ENCODE data around the gene CD209.
"Not testable (repeated sequence)": the region's sequence is repeated elsewhere in the genome, so short reads cannot be mapped to it uniquely, and the experiment has no call there.

CD209 gene

DNA sequence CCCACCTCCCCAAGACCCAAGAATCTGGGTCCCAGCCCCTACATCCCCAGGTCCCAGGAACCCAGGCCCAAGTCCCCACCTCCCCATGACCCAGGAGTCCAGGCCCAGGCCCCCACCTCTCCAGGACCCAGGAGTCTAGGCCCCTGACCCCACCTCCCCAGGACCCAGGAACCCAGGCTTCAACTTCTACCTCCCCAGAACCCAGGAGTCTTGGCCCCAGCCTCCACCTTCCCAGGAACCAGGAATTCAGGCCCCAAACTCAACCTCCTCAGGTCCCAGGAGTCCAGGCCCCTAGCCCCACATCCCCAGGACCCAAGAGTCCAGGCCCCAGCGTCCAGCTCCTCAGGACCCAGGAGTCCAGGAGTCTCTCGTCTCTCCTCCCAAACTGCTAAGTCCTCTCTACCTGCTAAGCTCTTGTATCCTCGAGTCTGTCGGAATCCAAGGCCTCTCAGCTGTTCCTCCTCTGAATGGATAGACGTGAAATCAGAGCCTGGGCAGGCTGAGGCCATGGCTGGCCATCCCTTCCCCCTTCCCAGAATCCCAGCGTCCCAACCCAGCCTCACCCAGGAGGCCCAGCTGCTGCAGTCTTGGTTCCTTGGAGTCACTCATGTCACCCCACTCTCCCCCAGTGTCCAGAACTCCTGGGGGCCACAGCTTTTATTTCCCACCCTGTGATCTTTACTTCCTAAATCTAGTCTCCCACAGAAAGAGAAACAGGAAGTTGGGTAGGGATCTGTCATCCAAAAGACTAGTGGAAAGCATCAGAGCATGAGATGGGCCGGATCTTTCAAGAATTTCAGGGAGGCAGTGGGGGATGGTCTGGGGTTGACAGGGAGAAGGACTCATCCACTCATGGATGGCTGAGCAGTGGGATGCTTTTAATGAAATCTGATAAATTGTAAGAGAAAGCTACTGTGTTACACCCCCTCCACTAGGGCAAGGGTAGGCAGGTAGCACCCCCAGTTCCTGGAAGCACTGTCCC is at the start of gene CD209:
TSS of gene CD209 (minus strand) at position 632 of the 982 bp plus-strand sequence. CDS start at position 609, 23 bp downstream.
- DNase-seq = no peak

GRCh38 chr19:7795555-7796161 is 48.3 kb upstream of the CD209 start:
- DNase-seq = no peak

DNA sequence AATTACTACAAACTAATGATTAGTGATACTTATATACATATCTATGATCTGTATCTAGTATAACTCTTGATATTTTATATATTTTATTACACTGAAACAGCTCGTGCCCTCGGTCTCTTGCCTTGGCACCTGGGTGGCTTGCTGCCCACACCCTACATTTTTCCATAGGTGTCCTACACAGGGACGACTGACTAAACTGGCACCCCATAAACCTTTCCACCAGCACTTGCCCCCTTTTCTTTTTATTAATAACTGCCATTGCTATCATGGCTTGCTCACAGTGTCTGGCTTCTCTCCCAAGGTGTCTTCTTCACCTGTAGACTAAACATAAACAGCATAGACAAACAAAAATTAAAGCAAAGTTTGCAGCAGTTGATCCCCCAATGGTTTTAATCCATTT is 46.2 kb upstream of the CD209 start:
- no peak for DNase-seq

GRCh38 chr19:7792701-7793100 is 45.4 kb upstream of the CD209 start:
- not testable (repeated sequence) for DNase-seq

DNA sequence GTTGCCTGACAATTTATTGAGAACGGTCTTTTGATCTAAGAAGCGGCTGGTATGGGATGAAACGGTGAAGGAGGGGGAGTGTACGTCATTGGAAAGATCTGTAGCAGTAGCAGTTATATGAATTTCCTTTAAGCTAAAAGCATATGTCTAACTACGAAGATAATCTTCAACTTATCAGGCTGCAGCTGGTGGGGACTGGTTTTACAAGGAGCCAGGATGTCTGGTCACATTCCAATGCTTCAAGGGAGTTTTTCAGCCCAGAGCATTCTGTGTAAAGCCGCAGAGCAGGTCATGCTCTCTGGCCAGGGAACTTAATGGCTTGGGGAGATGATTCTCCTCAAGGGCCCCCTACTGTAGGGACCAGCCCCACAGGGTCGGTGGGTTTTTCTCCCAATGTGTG is 44.9 kb upstream of the CD209 start:
- no peak for DNase-seq

DNA sequence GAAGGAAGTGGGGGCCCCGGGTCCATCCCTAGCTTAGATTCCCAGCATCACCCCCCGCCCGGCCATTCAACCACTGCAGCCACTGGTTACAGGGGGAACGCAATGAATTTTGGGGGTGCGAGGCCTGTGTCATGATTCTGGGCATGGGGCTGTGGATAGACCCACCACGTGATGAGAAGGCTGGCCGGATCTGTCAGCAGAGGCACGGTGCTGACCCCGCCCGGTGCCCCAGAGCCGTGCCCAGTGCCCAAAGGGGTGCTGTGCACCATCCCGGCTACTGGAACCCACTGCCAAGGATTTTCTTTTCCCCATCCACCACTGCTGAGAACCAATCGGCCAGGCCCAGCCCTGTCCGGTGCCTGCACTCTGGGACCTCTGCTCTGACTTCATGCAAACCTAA is 43.1 kb upstream of the CD209 start:
- no peak for DNase-seq

DNA sequence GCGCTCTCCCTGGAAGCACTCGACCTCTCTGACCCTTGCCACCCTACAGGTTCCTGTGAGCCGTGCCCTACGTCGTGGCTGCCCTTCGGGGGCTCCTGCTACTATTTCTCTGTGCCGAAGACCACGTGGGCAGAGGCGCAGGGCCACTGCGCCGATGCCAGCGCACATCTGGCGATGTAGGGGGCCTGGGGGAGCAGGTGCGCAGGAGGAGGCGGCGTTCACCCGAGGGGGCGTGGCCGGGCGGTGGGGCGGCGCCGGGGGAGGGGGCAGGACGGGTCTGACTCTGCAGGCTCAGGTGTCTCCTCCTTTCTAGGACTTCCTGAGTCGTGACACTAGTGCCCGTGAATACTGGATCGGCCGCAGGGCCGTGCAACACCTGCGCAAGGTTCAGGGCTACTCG is 42.1 kb upstream of the CD209 start:
- DNase-seq = no peak

- DNase-seq = no peak
Observed at GRCh38 chr19:7788933-7789323, 41.6 kb upstream of the CD209 start.

GRCh38 chr19:7788178-7788932 is 41.0 kb upstream of the CD209 start:
- DNase-seq = no peak

DNA sequence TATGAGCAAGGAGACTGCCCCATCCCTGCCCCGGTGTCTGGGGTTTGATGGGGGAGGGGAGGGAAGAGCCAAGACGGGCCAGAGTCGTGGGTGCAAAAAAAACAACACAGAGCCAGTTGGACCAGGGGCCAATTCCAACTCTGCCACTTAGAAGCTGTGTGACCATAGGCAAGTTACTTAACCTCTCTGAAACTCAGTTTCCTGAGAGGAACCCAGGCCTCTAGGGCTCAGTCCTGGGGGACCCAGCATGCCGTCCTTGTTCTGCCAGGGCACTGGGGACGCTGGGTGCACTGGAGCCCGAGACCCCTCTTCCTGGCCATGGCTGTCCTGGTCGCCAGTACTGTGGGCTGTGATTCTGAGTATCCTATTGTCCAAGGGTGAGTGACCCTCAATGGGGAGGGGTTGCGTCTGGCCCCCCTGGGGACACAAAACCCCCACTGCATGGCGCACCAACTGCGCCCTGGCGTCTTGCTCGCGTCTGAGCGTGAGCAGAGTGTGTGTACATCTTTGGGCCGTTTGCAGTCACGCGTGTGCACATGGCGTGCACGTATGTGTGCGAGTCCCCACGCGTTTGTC is 40.4 kb upstream of the CD209 start:
- no peak for DNase-seq

- no peak for DNase-seq
Observed at GRCh38 chr19:7787141-7787540, 39.8 kb upstream of the CD209 start.

GRCh38 chr19:7784856-7785255 is 37.5 kb upstream of the CD209 start:
- no peak for DNase-seq

- DNase-seq = no peak
Observed at GRCh38 chr19:7783991-7784423, 36.7 kb upstream of the CD209 start.

- no peak for DNase-seq
Observed at GRCh38 chr19:7781157-7781556, 33.8 kb upstream of the CD209 start.

DNA sequence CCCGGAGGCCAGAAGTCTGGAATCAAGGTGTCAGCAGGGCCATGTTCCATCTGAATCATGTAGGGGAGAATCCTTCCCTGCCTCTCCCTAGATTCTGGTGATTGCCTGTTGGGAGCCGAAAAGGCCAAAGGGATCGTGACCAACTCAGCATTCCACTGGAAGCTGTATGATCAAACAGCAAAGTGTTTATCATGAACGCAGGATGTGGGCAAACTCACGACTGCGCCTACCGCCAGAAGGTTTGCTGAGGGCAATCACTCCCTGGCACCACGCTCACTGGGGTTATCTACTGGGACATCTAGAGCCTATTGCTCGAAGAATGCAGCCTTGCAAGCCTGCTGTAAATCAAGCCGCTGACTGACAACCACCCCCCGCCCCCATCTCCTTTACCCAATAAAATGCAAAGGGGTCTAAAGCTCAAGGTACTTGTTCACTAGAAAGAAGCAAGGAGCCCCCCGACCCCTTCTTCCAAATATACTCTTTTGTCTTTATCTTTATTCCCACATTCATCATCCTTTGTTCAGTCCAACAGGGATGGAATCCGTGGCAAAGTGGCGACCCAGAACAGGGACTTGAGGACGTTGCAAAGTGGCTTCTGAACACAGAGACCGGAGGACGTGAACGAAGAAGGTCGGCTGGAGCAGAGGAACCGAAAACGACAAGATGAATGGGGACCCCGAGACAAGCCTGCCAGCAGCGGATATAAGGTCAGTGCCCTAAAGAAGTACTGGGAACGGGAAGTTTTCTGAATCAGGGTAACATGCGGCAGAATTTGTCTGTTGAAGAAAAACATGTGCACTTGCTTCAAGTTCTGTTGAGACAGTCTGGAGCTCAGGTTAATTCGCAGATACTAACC is 32.5 kb upstream of the CD209 start:
- DNase-seq = no peak

DNA sequence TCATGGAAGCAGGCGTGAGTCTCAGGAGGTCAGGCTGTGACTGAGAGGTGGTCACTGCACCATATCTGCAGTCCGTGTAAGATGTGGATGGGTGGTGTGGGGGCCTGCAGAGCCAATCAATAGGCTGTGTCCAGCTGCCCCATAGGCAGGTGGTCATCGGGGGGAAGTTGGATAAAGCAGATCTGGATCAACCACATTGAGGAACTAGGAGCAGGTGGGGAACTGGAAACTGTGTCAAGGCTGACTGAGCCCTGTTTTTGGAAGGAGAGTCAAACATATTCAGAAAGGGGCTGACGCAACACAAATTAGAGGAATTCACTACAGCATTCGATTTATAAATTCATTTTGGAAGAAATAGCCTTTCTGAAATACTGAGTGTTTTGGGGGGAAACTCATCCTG is 30.7 kb upstream of the CD209 start:
- DNase-seq = no peak

DNA sequence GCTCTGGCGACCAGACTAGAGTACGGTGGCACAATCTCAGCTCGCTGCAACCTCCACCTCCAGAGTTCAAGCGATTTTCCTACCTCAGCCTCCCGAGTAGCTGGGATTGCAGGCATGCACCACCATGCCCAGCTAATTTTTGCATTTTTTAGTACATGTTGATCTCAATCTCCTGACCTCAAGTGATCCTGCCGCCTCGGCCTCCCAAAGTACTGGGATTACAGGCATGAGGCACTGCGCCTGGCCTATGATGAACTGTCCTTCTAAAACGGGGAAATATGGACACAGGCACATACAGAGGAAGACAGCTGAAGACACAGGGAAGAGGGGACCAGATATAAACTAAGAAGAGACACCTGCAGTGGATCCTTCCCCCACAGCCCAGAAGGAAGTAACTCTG is 28.4 kb upstream of the CD209 start:
- DNase-seq = no peak

DNA sequence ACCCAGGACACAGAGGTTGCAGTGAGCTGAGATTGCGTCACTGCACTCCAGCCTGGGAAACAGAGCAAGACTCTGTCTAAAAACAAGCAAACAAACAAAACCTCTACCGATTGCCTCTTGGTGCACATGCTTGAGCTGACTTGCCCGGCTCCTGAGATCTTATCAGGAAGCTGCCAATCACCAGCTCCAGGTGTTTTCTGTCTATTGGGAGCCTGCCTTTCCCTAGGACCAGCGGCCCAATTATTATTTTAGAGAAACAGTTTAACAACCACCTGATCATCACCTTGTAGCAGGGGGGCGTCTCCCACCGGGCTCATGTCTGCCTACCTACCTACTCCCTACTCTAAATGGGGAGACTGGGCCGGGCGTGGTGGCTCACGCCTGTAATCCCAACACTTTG is 26.5 kb upstream of the CD209 start:
- no peak for DNase-seq

- DNase-seq = no peak
Observed at GRCh38 chr19:7772752-7773291, 25.5 kb upstream of the CD209 start.

GRCh38 chr19:7771072-7771471 is 23.7 kb upstream of the CD209 start:
- no peak for DNase-seq

DNA sequence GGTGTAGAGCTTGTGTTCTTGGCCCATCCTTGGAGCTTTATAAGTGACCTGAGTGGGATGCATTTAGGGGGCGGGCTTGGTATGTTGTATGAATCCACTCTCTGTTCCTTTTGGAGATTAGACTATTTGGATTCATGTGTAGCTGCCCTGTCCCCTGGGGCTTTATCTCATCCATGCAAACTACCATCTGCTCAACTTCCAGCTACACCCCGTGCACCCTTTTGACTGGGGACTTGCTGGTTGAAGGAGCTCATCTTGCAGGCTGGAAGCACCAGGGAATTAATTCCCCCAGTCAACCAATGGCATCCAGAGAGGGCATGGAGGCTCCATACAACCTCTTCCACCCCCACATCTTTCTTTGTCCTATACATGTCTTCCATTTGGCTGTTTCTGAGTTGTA is 21.8 kb upstream of the CD209 start:
- DNase-seq = no peak

GRCh38 chr19:7767487-7767886 is 20.2 kb upstream of the CD209 start:
- no peak for DNase-seq
